GM21576 (cell line): ENCODE results near the gene XPOT.

Experiments
- ATAC-seq: cut with Tn5 transposase; IDR thresholded peaks from one replicate; pipeline ENCODE4 v1.9.1; 2021; ENCODE audit warnings: mild to moderate bottlenecking, moderate library complexity; ENCODE audit not compliant: unreplicated experiment

Gene XPOT

DNA sequence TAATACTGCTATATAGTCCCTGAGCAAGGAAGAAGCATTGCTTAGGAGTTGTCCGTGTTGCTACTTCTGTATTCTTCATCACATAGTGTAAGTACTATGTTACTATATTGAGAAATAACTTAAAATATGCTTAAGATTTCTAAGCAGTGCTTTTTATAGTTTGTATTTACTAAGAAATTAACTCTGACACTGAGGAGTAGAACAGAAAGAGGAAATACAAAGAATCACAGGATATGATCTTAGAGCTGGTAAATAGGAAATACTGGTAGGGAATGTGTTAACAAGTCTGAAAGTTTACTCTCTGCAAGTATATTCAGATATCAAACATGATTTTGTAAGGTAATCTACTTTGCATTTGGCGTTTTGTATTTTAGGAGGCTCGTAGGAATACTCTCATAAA lies 15.5 kb downstream of the XPOT start:
- ATAC-seq = no peak

GRCh38 chr12:64427988-64428387 lies 23.8 kb downstream of the XPOT start:
- ATAC-seq = no peak

DNA sequence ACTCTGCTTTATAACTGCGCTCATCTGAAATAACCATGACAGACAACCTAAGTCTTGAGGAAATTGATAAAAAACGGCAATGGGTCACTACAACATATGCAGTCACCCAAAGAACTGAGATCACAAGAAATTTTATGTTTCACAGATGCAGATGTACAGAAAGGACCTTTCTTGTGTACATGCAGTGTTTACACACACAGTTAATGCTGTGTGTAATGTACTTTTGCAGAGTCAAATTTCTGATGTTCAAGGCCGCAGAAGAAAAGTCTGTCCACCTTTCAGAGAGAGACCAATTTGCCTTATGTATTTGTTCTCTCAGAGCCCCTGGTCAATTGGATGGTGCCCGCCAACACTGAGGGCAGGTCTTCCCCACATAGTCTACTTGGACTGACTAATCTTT lies 24.8 kb downstream of the XPOT start:
- no peak for ATAC-seq

GRCh38 chr12:64430886-64431285 lies 26.7 kb downstream of the XPOT start:
- ATAC-seq = no peak

- no peak for ATAC-seq
Measured at GRCh38 chr12:64431791-64432190, 27.6 kb downstream of the XPOT start.

DNA sequence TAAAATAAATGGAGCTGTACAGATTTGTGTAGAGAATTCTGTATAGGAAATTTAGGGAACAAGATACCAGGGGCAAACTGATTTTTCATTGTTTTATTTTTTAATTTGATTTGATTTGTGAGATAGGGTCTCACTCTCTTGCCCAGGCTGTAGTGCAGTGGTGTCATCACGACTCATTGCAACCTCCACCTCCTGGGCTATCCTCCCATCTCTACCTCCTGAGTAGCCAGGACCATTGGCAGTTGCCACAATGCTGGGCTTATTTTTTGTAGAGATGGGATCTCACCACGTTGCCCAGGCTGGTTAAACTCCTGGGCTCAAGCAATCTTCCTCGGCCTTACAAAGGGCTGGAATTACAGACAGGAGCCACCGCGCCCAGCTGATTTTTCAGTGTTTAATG lies 29.7 kb downstream of the XPOT start:
- ATAC-seq = no peak

GRCh38 chr12:64440100-64440499 lies 35.9 kb downstream of the XPOT start:
- ATAC-seq = no peak

- ATAC-seq = no peak
Measured at GRCh38 chr12:64445490-64445889, 41.3 kb downstream of the XPOT start.

- no peak for ATAC-seq
Measured at GRCh38 chr12:64446295-64446694, 42.1 kb downstream of the XPOT start.

- no peak for ATAC-seq
Measured at GRCh38 chr12:64450057-64450640, 46.0 kb downstream of the XPOT start.

GRCh38 chr12:64450711-64451486 lies 46.7 kb downstream of the XPOT start:
- no peak for ATAC-seq

GRCh38 chr12:64451687-64452558 lies 47.7 kb downstream of the XPOT start, which contains the start of gene TBK1:
Gene TBK1, plus strand, starts transcription at chr12:64452120. Its CDS starts 3,751 bp downstream, at chr12:64455871.
- ATAC-seq = peak; percentile 82

GRCh38 chr12:64452559-64453329 lies 48.6 kb downstream of the XPOT start:
- ATAC-seq = no peak

DNA sequence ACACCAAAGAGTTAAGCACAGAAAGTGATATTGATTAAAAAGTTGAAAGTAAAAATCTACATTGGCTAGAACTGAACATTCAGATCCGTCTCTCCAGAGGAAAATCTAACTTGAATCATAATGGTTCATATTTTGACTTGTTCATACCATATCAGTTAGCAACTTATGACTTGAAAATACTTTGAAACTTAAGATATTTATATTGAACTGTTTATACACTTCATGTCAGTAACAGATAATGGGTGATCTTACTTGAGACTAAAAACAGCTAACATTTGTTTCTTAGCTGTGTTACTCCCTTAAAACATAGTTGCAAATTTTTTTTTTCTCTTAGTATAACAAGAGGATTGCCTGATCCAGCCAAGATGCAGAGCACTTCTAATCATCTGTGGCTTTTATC lies 51.3 kb downstream of the XPOT start:
- no peak for ATAC-seq

GRCh38 chr12:64456119-64456518 lies 51.9 kb downstream of the XPOT start:
- no peak for ATAC-seq

DNA sequence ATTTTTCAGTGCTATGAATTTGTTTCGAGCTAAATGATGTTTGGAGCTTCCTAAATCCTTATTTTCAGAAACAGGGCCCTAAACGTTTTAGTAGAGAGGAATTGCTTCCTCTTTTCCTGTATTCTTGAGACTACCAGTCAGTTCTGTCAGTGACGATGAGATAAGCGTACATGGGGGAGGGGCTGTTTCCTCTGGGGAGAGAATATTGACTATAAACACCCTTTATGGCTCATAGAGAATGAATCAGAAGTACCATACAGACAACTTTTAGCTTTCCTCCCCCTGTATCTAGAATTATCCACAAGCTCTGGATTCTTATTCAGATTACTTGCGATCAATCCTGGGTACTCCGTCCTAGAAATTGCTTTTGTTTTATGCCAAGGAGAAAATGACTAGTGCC lies 52.8 kb downstream of the XPOT start:
- no peak for ATAC-seq

DNA sequence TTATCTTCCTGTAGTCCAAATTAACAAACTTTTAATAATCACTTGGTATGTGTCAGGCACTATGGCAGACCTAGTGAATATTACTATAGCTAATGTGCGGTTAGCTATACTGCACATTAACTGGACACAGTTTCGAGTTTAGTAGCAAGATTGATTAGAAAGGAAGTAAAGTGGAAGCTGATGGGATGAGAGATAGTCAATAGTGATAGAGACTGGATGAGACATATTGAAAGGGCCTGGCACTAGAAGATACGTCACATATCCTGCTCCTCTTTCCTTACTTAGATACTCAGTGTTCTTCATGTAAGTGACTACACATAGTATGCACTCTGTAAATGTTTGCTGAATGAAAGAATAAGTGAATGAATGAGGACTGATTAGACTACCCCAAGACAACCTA lies 53.3 kb downstream of the XPOT start:
- ATAC-seq = no peak

GRCh38 chr12:64457923-64458322 lies 53.7 kb downstream of the XPOT start:
- ATAC-seq = no peak

- ATAC-seq = peak; percentile 63
Measured at GRCh38 chr12:64459394-64459891, 55.3 kb downstream of the XPOT start.

DNA sequence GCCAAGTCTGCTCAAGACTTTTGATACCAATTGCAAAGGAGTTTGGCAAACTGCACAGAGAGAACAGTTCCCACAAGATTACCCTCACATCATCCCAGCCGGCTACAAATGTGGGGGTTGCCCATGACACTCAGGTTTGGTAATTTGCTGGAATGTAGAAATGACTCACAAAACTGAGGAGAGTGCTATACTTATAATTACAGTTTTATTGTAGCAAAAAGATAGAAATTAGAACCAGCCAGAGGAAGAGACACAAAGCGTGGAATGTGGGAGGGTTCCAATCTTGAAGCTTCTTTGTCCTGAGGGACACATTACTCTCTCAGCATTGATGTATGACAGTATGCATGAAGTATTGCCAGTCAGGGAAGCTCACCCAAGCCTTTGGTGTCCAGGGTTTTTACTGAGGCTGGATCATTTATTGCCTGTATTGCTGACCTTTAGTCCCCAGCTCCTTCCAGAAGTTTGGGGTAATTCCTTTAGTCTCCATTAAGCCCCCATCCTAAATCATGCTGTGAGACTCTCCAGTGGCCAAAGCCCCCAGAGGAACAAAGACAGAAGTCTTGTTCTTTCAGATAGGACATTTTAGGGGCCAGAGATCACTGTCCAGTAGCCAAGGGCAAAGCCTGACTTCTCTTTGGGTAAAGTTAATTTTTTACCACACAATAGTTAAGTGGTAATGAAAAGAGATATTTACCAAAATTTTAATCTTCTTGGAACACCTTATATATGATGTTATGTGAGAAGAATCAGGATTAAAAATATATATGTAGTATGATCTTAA lies 57.6 kb downstream of the XPOT start:
- no peak for ATAC-seq
